Measurements from ENCODE around the gene SLC36A4.
"Not testable (repeated sequence)": the region's sequence is repeated elsewhere in the genome, so short reads cannot be mapped to it uniquely, and the experiment has no call there.

The SLC36A4 gene

GRCh38 chr11:93193731-93194130, 4.1 kb downstream of the SLC36A4 start:
- DNase-seq, result no peak

GRCh38 chr11:93192163-93192562, 5.6 kb downstream of the SLC36A4 start:
- DNase-seq, result no peak

GRCh38 chr11:93189462-93189861, 8.3 kb downstream of the SLC36A4 start:
- DNase-seq, result no peak

- DNase-seq, result no peak
Measured at GRCh38 chr11:93188726-93189125, 9.1 kb downstream of the SLC36A4 start.

GRCh38 chr11:93187290-93187689, 10.5 kb downstream of the SLC36A4 start:
- no peak for DNase-seq

- DNase-seq, result not testable (repeated sequence)
Measured at GRCh38 chr11:93177891-93178290, 19.9 kb downstream of the SLC36A4 start.

GRCh38 chr11:93169950-93170561, 27.7 kb downstream of the SLC36A4 start:
- DNase-seq, result peak in 1 of 2 donors; percentile 6

- no peak for DNase-seq
Measured at GRCh38 chr11:93169143-93169542, 28.6 kb downstream of the SLC36A4 start.

GRCh38 chr11:93166862-93167261, 30.9 kb downstream of the SLC36A4 start:
- no peak for DNase-seq

- DNase-seq, result no peak
Measured at GRCh38 chr11:93166194-93166593, 31.6 kb downstream of the SLC36A4 start.

- no peak for DNase-seq
Measured at GRCh38 chr11:93160808-93161207, 37.0 kb downstream of the SLC36A4 start.

GRCh38 chr11:93160156-93160555, 37.6 kb downstream of the SLC36A4 start:
- no peak for DNase-seq

GRCh38 chr11:93159721-93160120, 38.1 kb downstream of the SLC36A4 start:
- no peak for DNase-seq

GRCh38 chr11:93155738-93156137, 42.1 kb downstream of the SLC36A4 start:
- DNase-seq, result no peak

GRCh38 chr11:93145390-93145915, 52.3 kb downstream of the SLC36A4 start:
- DNase-seq, result no peak

GRCh38 chr11:93143800-93144199, 54.0 kb downstream of the SLC36A4 start:
- DNase-seq, result no peak

GRCh38 chr11:93143186-93143585, 54.6 kb downstream of the SLC36A4 start:
- DNase-seq, result no peak

- no peak for DNase-seq
Measured at GRCh38 chr11:93133488-93134109, 64.2 kb downstream of the SLC36A4 start.

- DNase-seq, result no peak
Measured at GRCh38 chr11:93132836-93133235, 65.0 kb downstream of the SLC36A4 start.

GRCh38 chr11:93131709-93132108, 66.1 kb downstream of the SLC36A4 start:
- no peak for DNase-seq

- no peak for DNase-seq
Measured at GRCh38 chr11:93128574-93128973, 69.2 kb downstream of the SLC36A4 start.

- no peak for DNase-seq
Measured at GRCh38 chr11:93123351-93123898, 74.4 kb downstream of the SLC36A4 start.

GRCh38 chr11:93122535-93123235, 75.1 kb downstream of the SLC36A4 start:
- DNase-seq, result no peak

GRCh38 chr11:93118276-93118675, 79.5 kb downstream of the SLC36A4 start:
- no peak for DNase-seq

Measured in CD4-positive, alpha-beta T cell treated with Interferon alpha-2 for 1 hour (primary cell).